Suprapubic skin (tissue), 4 donors: ENCODE measurements around the gene PTPRN2. TPM values are rescaled to one million over a fixed set of nuclear protein-coding genes. Genes with fewer than 3 reads are reported as not detected.

Experiments used
- DNase-seq, 2 donors: peaks; one replicate each; pipeline ENCODE4 v3.0.0-alpha.2; 2019; ENCODE audit warnings: low spot score in 2 of 2
- H3K27ac ChIP-seq: fragments of 200-600 bp; sonication (generic); one replicate; pipeline ENCODE4 v1.5.1; 2019
- H3K27me3 ChIP-seq: fragments of 200-600 bp; sonication (generic); one replicate; pipeline ENCODE4 v1.5.1; 2019
- H3K36me3 ChIP-seq: fragments of 200-600 bp; sonication (generic); one replicate; pipeline ENCODE4 v1.5.1; 2019
- H3K4me1 ChIP-seq: fragments of 200-600 bp; sonication (generic); one replicate; pipeline ENCODE4 v1.5.1; 2019
- H3K4me3 ChIP-seq: fragments of 200-600 bp; sonication (generic); one replicate; pipeline ENCODE4 v1.5.1; 2019; ENCODE audit warnings: mild to moderate bottlenecking
- H3K9me3 ChIP-seq: fragments of 200-600 bp; sonication (generic); one replicate; pipeline ENCODE4 v1.5.1; 2019
- CTCF ChIP-seq, 2 donors: fragments of 200-600 bp in 1 of 2; fragments of 450-650 bp in 1 of 2; sonication (generic) in 1 of 2; IDR thresholded peaks; one replicate each; pipeline ENCODE4 v1.5.1; 2016 to 2019; ENCODE audit warnings: antibody characterized with exemption in 2 of 2, mild to moderate bottlenecking in 1 of 2, moderate library complexity in 1 of 2
- EP300 ChIP-seq: sonication (generic); formaldehyde crosslinking; IDR thresholded peaks from one replicate; pipeline ENCODE4 v1.6.1; 2017; ENCODE audit warnings: antibody characterized with exemption
- POLR2A ChIP-seq, 2 donors: fragments of 450-650 bp; IDR thresholded peaks; one replicate each; pipeline ENCODE4 v1.6.1; 2017; ENCODE audit warnings: antibody characterized with exemption in 2 of 2, mild to moderate bottlenecking in 2 of 2, moderate library complexity in 2 of 2
- POLR2AphosphoS5 ChIP-seq, 3 donors: sonication (generic); formaldehyde crosslinking; IDR thresholded peaks; one replicate each; pipeline ENCODE4 v1.6.1; 2017; ENCODE audit warnings: antibody characterized with exemption in 3 of 3
- WGBS: methylation state at CpG from one replicate; pipeline ENCODE4 v1.1.5; 2018; 5-methylcytosine and 5-hydroxymethylcytosine counted together
- total RNA-seq, 4 donors: library from RNA; depleted of rRNA; stranded (reverse); fragments of >200 nt; gene quantifications; one replicate each; pipeline ENCODE4 v1.1.0, GENCODE V29; 2016

Gene PTPRN2
- total RNA-seq, 4 donors from 2014 or later, result 0.23 to 1.8 (median 1.3) TPM

- peaks cover 9% of the 10 kb centered on the region for H3K36me3 ChIP-seq
These were observed 1040.0 kb downstream of the PTPRN2 start for GRCh38 chr7:157547611-157548010.

GRCh38 chr7:157547102-157547501, 1040.5 kb downstream of the PTPRN2 start:
- TF ChIP-seq POLR2AphosphoS5 (IDR thresholded peaks at IDR 0.05), result no peak
- no peak for TF ChIP-seq POLR2A (IDR thresholded peaks at IDR 0.05)
- no peak for TF ChIP-seq EP300
- no peak for TF ChIP-seq CTCF (IDR thresholded peaks at IDR 0.05)
- H3K4me3 ChIP-seq, result no peak overlapping the region
- H3K36me3 ChIP-seq, result peaks cover 9% of the 10 kb centered on the region
- H3K27ac ChIP-seq, result no peak overlapping the region
- 93% methylated on average over 3 of the region's 7 CpGs for WGBS
- no peaks in the 10 kb centered on the region for H3K27me3 ChIP-seq
- no peaks in the 10 kb centered on the region for H3K9me3 ChIP-seq
- peak in 1 of 2 donors; percentile 17 for DNase-seq
- H3K4me1 ChIP-seq, result no peaks in the 10 kb centered on the region

More at GRCh38 chr7:157547611-157548010, 1040.0 kb downstream of the PTPRN2 start:
- WGBS, result 96% methylated on average over 23 of the region's 23 CpGs
- TF ChIP-seq EP300 (no peak), CTCF (IDR thresholded peaks at IDR 0.05) (no peak), POLR2AphosphoS5 (IDR thresholded peaks at IDR 0.05) (no peak), POLR2A (IDR thresholded peaks at IDR 0.05) (no peak)
- Histone ChIP-seq H3K27ac (no peak overlapping the region), H3K27me3 (no peaks in the 10 kb centered on the region), H3K4me3 (no peak overlapping the region), H3K9me3 (no peaks in the 10 kb centered on the region), H3K4me1 (no peaks in the 10 kb centered on the region)
- peak; percentile 48 to 77 for DNase-seq

DNA sequence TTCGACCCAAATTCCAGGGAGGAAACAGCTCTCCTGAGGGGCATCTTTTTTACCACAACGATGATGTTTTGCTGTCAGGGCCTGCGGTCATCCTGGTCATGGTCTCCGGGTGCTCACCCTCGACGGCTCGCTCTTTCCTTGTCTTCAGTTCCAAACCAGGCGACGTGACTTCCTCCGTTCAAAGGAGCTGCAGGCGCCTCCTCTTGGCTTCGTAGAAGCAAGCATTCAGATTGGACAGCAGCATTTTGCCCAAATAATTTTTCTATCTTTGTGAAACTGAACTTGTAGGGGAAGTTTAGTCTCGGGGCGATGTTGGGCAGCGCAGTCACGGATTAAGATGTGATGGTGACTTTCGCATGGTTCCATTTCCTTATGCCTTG, 1042.0 kb downstream of the PTPRN2 start:
- H3K4me1 ChIP-seq, result no peaks in the 10 kb centered on the region
- H3K27me3 ChIP-seq, result no peaks in the 10 kb centered on the region
- no peak overlapping the region for H3K27ac ChIP-seq
- H3K36me3 ChIP-seq, result peaks cover 9% of the 10 kb centered on the region
- no peaks in the 10 kb centered on the region for H3K9me3 ChIP-seq
- TF ChIP-seq POLR2A (IDR thresholded peaks at IDR 0.05) (no peak), EP300 (no peak), CTCF (IDR thresholded peaks at IDR 0.05) (no peak), POLR2AphosphoS5 (IDR thresholded peaks at IDR 0.05) (no peak)
- peak in 1 of 2 donors; percentile 32 for DNase-seq
- no peak overlapping the region for H3K4me3 ChIP-seq
- WGBS, result 94% methylated on average over 17 of the region's 17 CpGs

DNA sequence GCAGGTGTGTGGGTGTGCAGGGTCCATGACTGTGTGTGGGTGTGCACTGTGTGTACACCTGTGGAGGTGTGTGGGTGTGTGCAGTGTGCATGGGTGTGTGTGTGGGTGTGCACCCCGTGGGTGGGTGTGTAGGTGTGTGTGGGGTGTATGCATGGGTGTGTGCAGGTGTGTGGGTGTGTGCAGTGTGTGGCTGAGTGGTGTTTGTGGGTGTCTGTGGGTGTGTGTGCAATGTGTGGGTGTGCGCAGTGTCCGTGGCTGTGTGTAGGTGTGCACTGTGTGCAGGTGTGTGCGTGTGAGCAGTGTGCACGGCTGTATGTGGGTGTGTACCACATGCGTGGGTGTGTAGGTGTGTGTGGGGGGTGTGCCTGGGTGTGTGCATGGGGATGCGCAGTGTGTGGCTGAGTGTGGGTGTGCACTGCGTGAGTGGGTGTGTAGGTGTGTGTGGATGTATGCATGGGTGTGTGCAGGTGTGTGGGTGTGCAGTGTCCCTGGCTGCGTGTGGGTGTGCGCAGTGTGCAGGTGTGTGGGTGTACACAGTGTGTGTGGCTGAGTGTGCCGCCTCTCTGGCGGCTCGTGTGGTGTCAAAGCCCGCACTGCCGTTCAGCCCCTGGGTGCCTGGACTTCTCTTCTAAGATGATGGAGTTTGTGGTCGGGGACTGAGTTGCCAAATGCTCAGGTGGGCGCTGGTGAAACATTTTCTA, 1042.5 kb downstream of the PTPRN2 start:
- Histone ChIP-seq H3K27me3 (no peaks in the 10 kb centered on the region), H3K27ac (no peak overlapping the region), H3K4me1 (no peaks in the 10 kb centered on the region), H3K36me3 (peaks cover 9% of the 10 kb centered on the region), H3K4me3 (no peak overlapping the region), H3K9me3 (no peaks in the 10 kb centered on the region)
- DNase-seq, result peak; percentile 36 to 52
- WGBS, result 90% methylated on average over 17 of the region's 17 CpGs
- no peak for TF ChIP-seq POLR2AphosphoS5 (IDR thresholded peaks at IDR 0.05)
- no peak for TF ChIP-seq POLR2A (IDR thresholded peaks at IDR 0.05)
- no peak for TF ChIP-seq EP300
- TF ChIP-seq CTCF (IDR thresholded peaks at IDR 0.05), result no peak

- DNase-seq, result peak; percentile 15 to 44
- H3K4me1 ChIP-seq, result no peaks in the 10 kb centered on the region
- H3K4me3 ChIP-seq, result no peak overlapping the region
- TF ChIP-seq CTCF (IDR thresholded peaks at IDR 0.05), result no peak
- WGBS, result 67% methylated on average over 19 of the region's 19 CpGs
- H3K27ac ChIP-seq, result no peak overlapping the region
- peaks cover 9% of the 10 kb centered on the region for H3K36me3 ChIP-seq
- H3K27me3 ChIP-seq, result no peaks in the 10 kb centered on the region
- no peaks in the 10 kb centered on the region for H3K9me3 ChIP-seq
These were observed 1043.4 kb downstream of the PTPRN2 start for GRCh38 chr7:157544226-157544625.
